Measurements from ENCODE around the gene LTA. TPM values are rescaled to one million over a fixed set of nuclear protein-coding genes. Genes with fewer than 3 reads are reported as not detected.

LTA gene
- total RNA-seq, 1 donor from 2014 or later = not detected

GRCh38 chr6:31569861-31570536, 2.1 kb upstream of the LTA start:
- no peak for DNase-seq (ENCODE audit: low spot score)

GRCh38 chr6:31573239-31574105, 1.4 kb downstream of the LTA start:
- DNase-seq (ENCODE audit: low spot score) = no peak

- no peak for DNase-seq (ENCODE audit: low spot score)
These were observed 2.3 kb downstream of the LTA start for GRCh38 chr6:31574106-31575061.

GRCh38 chr6:31575335-31575901, 3.3 kb downstream of the LTA start, which contains the start of gene TNF:
TNF (plus strand) TSS chr6:31575565; CDS start chr6:31575742, 177 bp downstream.
- DNase-seq (ENCODE audit: low spot score) = peak; percentile 55

GRCh38 chr6:31575952-31576685, 4.0 kb downstream of the LTA start:
- DNase-seq (ENCODE audit: low spot score) = no peak

GRCh38 chr6:31576897-31577578, 4.9 kb downstream of the LTA start:
- no peak for DNase-seq (ENCODE audit: low spot score)

GRCh38 chr6:31577579-31577966, 5.5 kb downstream of the LTA start:
- DNase-seq (ENCODE audit: low spot score) = no peak

GRCh38 chr6:31578184-31579118, 6.4 kb downstream of the LTA start:
- no peak for DNase-seq (ENCODE audit: low spot score)

GRCh38 chr6:31579119-31579505, 7.0 kb downstream of the LTA start:
- DNase-seq (ENCODE audit: low spot score) = no peak

GRCh38 chr6:31579546-31580437, 7.7 kb downstream of the LTA start:
- DNase-seq (ENCODE audit: low spot score) = no peak

- no peak for DNase-seq (ENCODE audit: low spot score)
These were observed 8.3 kb downstream of the LTA start for GRCh38 chr6:31580438-31580740.

GRCh38 chr6:31580807-31581433, 8.8 kb downstream of the LTA start:
- DNase-seq (ENCODE audit: low spot score) = peak; percentile 85

GRCh38 chr6:31581434-31582229, 9.5 kb downstream of the LTA start:
- DNase-seq (ENCODE audit: low spot score) = no peak

- no peak for DNase-seq (ENCODE audit: low spot score)
These were observed 10.1 kb downstream of the LTA start, which contains the start of gene LTB for GRCh38 chr6:31582230-31582643. LTB (minus strand) TSS chr6:31582424; CDS start chr6:31582417, 7 bp downstream.

GRCh38 chr6:31585491-31585890, 13.4 kb downstream of the LTA start:
- DNase-seq (ENCODE audit: low spot score) = no peak

- DNase-seq (ENCODE audit: low spot score) = peak; percentile 24
These were observed 13.9 kb downstream of the LTA start, which contains the start of gene LST1 for GRCh38 chr6:31586008-31586407. LST1 (plus strand) TSS chr6:31586277; CDS start chr6:31587300, 1,023 bp downstream.

Measured in umbilical cord (tissue), 2 donors.